ELR (cell line): ENCODE data around the gene SLC48A1.
"Not testable (repeated sequence)": the region's sequence is repeated elsewhere in the genome, so short reads cannot be mapped to it uniquely, and the experiment has no call there.

Experiments used
- DNase-seq: peaks from one replicate; pipeline ENCODE4 v3.0.0-alpha.2; 2015; ENCODE audit warnings: low read depth

SLC48A1 gene

GRCh38 chr12:47811581-47812484 lies 38.8 kb downstream of the SLC48A1 start:
- peak; percentile 89 for DNase-seq

- peak; percentile 90 for DNase-seq
Observed at GRCh38 chr12:47812797-47813510, 39.9 kb downstream of the SLC48A1 start.

GRCh38 chr12:47813511-47814196 lies 40.6 kb downstream of the SLC48A1 start:
- peak; percentile 68 for DNase-seq

GRCh38 chr12:47814539-47815170 lies 41.6 kb downstream of the SLC48A1 start:
- no peak for DNase-seq

- DNase-seq, result not testable (repeated sequence)
Observed at GRCh38 chr12:47815447-47815846, 42.4 kb downstream of the SLC48A1 start.

GRCh38 chr12:47816403-47817271 lies 43.6 kb downstream of the SLC48A1 start:
- DNase-seq, result no peak

- DNase-seq, result peak; percentile 37
Observed at GRCh38 chr12:47817272-47818006, 44.4 kb downstream of the SLC48A1 start.

- no peak for DNase-seq
Observed at GRCh38 chr12:47818007-47818376, 45.0 kb downstream of the SLC48A1 start.

GRCh38 chr12:47818467-47819137 lies 45.6 kb downstream of the SLC48A1 start:
- peak; percentile 56 for DNase-seq

- DNase-seq, result peak; percentile 50
Observed at GRCh38 chr12:47819138-47819895, 46.3 kb downstream of the SLC48A1 start.

- peak; percentile 84 for DNase-seq
Observed at GRCh38 chr12:47819896-47820630, 47.0 kb downstream of the SLC48A1 start, which contains the start of gene HDAC7. HDAC7 (minus strand) TSS chr12:47819903; CDS start chr12:47819785, 118 bp downstream.

- DNase-seq, result peak; percentile 97
Observed at GRCh38 chr12:47820631-47821345, 47.8 kb downstream of the SLC48A1 start.

- peak; percentile 42 for DNase-seq
Observed at GRCh38 chr12:47821346-47821706, 48.3 kb downstream of the SLC48A1 start.

- DNase-seq, result no peak
Observed at GRCh38 chr12:47822401-47822800, 49.4 kb downstream of the SLC48A1 start.

GRCh38 chr12:47822863-47823262 lies 49.8 kb downstream of the SLC48A1 start:
- no peak for DNase-seq

GRCh38 chr12:47823422-47824086 lies 50.5 kb downstream of the SLC48A1 start:
- no peak for DNase-seq

- DNase-seq, result no peak
Observed at GRCh38 chr12:47824198-47824597, 51.2 kb downstream of the SLC48A1 start.
